ENCODE measurements around the gene DSC1. TPM values are rescaled to one million over a fixed set of nuclear protein-coding genes. Genes with fewer than 3 reads are reported as not detected.

The DSC1 gene
- total RNA-seq, 1 experiment from 2014 or later: not detected

GRCh38 chr18:31093880-31094279, 68.8 kb downstream of the DSC1 start:
- POLR2A ChIA-PET: no interaction called here

More at GRCh38 chr18:31093880-31094279, 68.8 kb downstream of the DSC1 start:
- ATAC-seq: no peak
- H3K27me3 ChIP-seq (ENCODE audit: insufficient read depth, low read length): no peaks in the 10 kb centered on the region
- CTCF ChIA-PET: no interaction called here
- no peaks in the 10 kb centered on the region for H3K9me2 ChIP-seq (ENCODE audit: insufficient read depth)
- RAD21 ChIA-PET (ENCODE audit: low non-redundant PET in 1 of 2, low total read pairs in 2 of 2, uncharacterized antibody in 2 of 2, unreplicated experiment in 2 of 2): no interaction called here
- H3K9ac ChIP-seq (ENCODE audit: low read length): no peak overlapping the region
- no peak overlapping the region for H3K4me3 ChIP-seq (replicated peaks in 1 of 2; ENCODE audit: low read depth in 1 of 2, low read length in 2 of 2)
- no peak overlapping the region for H2AFZ ChIP-seq (ENCODE audit: low read depth, low read length, poor library complexity, severe bottlenecking)
- H3K36me3 ChIP-seq (ENCODE audit: control insufficient read depth in 1 of 2, insufficient read depth in 2 of 2, low read length in 2 of 2): peaks cover 8 to 14% of the 10 kb centered on the region in 2 experiments
- peaks cover 27% of the 10 kb centered on the region for H3K79me2 ChIP-seq (ENCODE audit: insufficient read depth, low read length)
- H4K20me1 ChIP-seq (ENCODE audit: insufficient read depth): no peaks in the 10 kb centered on the region
- no TSS peak for BruUV-seq (replicated peaks)
- peaks cover 8 to 17% of the 10 kb centered on the region in 2 experiments; a peak in 3 of 4 replicates for H3K4me1 ChIP-seq (ENCODE audit: control insufficient read depth in 1 of 2, insufficient read depth in 2 of 2, low read length in 2 of 2)
- no peak for TF ChIP-seq FOSL1 (IDR thresholded peaks at IDR 0.05; ENCODE audit: low read depth)
- TF ChIP-seq EGR1 (IDR thresholded peaks at IDR 0.05; ENCODE audit: low read depth): no peak
- TF ChIP-seq CEBPB (IDR thresholded peaks at IDR 0.05; ENCODE audit: low read depth): no peak
- TF ChIP-seq SIN3A (IDR thresholded peaks at IDR 0.05; ENCODE audit: low read depth): no peak
- no peak for TF ChIP-seq SP1 (IDR thresholded peaks at IDR 0.05; ENCODE audit: low read depth)
- no peak for TF ChIP-seq SRF (IDR thresholded peaks at IDR 0.05; ENCODE audit: low read depth)
- TF ChIP-seq, protein P1, sequence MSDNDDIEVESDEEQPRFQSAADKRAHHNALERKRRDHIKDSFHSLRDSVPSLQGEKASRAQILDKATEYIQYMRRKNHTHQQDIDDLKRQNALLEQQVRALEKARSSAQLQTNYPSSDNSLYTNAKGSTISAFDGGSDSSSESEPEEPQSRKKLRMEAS (IDR thresholded peaks at IDR 0.05): no peak
- TF ChIP-seq, protein P2, sequence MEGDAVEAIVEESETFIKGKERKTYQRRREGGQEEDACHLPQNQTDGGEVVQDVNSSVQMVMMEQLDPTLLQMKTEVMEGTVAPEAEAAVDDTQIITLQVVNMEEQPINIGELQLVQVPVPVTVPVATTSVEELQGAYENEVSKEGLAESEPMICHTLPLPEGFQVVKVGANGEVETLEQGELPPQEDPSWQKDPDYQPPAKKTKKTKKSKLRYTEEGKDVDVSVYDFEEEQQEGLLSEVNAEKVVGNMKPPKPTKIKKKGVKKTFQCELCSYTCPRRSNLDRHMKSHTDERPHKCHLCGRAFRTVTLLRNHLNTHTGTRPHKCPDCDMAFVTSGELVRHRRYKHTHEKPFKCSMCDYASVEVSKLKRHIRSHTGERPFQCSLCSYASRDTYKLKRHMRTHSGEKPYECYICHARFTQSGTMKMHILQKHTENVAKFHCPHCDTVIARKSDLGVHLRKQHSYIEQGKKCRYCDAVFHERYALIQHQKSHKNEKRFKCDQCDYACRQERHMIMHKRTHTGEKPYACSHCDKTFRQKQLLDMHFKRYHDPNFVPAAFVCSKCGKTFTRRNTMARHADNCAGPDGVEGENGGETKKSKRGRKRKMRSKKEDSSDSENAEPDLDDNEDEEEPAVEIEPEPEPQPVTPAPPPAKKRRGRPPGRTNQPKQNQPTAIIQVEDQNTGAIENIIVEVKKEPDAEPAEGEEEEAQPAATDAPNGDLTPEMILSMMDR (IDR thresholded peaks at IDR 0.05 in 2 of 3, conservative IDR thresholded peaks at IDR 0.05 in 1 of 3; ENCODE audit: borderline replicate concordance in 1 of 3, insufficient read depth in 1 of 3, low read depth in 2 of 3, low read length in 2 of 3): no peak
- no peak for TF ChIP-seq ZFX (IDR thresholded peaks at IDR 0.05)
- TF ChIP-seq POLR2AphosphoS5 (IDR thresholded peaks at IDR 0.05; ENCODE audit: low read depth, low read length): no peak
- no peak for TF ChIP-seq ZBTB33 (IDR thresholded peaks at IDR 0.05; ENCODE audit: extremely low read depth, insufficient replicate concordance, low read length)
- intact Hi-C loops (cut with micrococcal nuclease): no loop called here
- no peaks in the 10 kb centered on the region for H3K9me3 ChIP-seq (ENCODE audit: control insufficient read depth in 1 of 2, insufficient read depth in 1 of 2, low read depth in 1 of 2, low read length in 2 of 2)
- H3K27ac ChIP-seq (ENCODE audit: low read depth, low read length): no peak overlapping the region
- DNase-seq (ENCODE audit: low read depth, low spot score): no peak
- no peak overlapping the region for H3K4me2 ChIP-seq (ENCODE audit: low read length)

All from HCT116 (cell line).